ENCODE measurements around the gene SLC7A10. TPM values are rescaled to one million over a fixed set of nuclear protein-coding genes. Genes with fewer than 3 reads are reported as not detected.

SLC7A10 gene
- total RNA-seq, 1 experiment from 2014 or later, result 1.1 TPM

GRCh38 chr19:33220115-33220514 lies 5.5 kb downstream of the SLC7A10 start:
- CTCF ChIA-PET, result no interaction called here
- Histone ChIP-seq H3K27me3 (ENCODE audit: control insufficient read depth, insufficient read depth, low read length) (no peaks in the 10 kb centered on the region; the same call in 1 of the 2 replicates), H3K36me3 (ENCODE audit: control insufficient read depth, insufficient read depth, low read length) (no peaks in the 10 kb centered on the region), H3K4me1 (ENCODE audit: control insufficient read depth, insufficient read depth, low read length) (no peaks in the 10 kb centered on the region), H3K9me3 (ENCODE audit: control insufficient read depth, insufficient read depth, low read depth, low read length) (no peaks in the 10 kb centered on the region), H3K27ac (ENCODE audit: low read length) (no peak overlapping the region), H3K4me3 (ENCODE audit: low read depth in 2 of 2, low read length in 2 of 2) (no peak overlapping the region)
- no peak for DNase-seq (ENCODE audit: low read depth, low spot score)
- ATAC-seq, result no peak
- intact Hi-C loops (cut with micrococcal nuclease; ENCODE audit: unreplicated experiment), result no loop called here
- POLR2A ChIA-PET, result no interaction called here
- in situ Hi-C loops (cut with HindIII; ENCODE audit: low pct_unique_long_range_greater_than_20kb, low sequenced_read_pairs), result no loop called here
- no peak for TF ChIP-seq REST (IDR thresholded peaks at IDR 0.05; ENCODE audit: insufficient read depth in 1 of 2, low read depth in 2 of 2, low read length in 1 of 2)
- TF ChIP-seq TCF7L2 (IDR thresholded peaks at IDR 0.05; ENCODE audit: low read depth, low read length), result no peak
- no peak for TF ChIP-seq CTCF (IDR thresholded peaks at IDR 0.05)
- TF ChIP-seq POLR2AphosphoS5 (IDR thresholded peaks at IDR 0.05; ENCODE audit: low read depth, low read length), result no peak
- no peak for TF ChIP-seq SIN3A (IDR thresholded peaks at IDR 0.05; ENCODE audit: borderline replicate concordance, insufficient read depth, low read depth, low read length)
- no TSS peak for BruUV-seq (replicated peaks)

- no peaks in the 10 kb centered on the region for H3K4me1 ChIP-seq (ENCODE audit: control insufficient read depth, insufficient read depth, low read length)
- no peak for DNase-seq (ENCODE audit: low read depth, low spot score)
- ATAC-seq, result peak; percentile 32
- H3K9me3 ChIP-seq (ENCODE audit: control insufficient read depth, insufficient read depth, low read depth, low read length), result no peaks in the 10 kb centered on the region
- ChIA-PET CTCF (interaction anchor here (0.6 kb wide), 2 partner anchors 10 to 197 kb away, joined by 3 read pairs; no protein-coding TSS in a partner anchor), POLR2A (interaction anchor here (0.5 kb wide), 1 partner anchor 20 kb away, joined by 5 read pairs; no protein-coding TSS in a partner anchor)
- in situ Hi-C loops (cut with HindIII; ENCODE audit: low pct_unique_long_range_greater_than_20kb, low sequenced_read_pairs), result no loop called here
- H3K4me3 ChIP-seq (ENCODE audit: low read depth in 2 of 2, low read length in 2 of 2), result no peak overlapping the region
- no peak overlapping the region for H3K27ac ChIP-seq (ENCODE audit: low read length)
- peak; percentile 79; the same call in 1 of the 2 replicates for TF ChIP-seq CTCF (IDR thresholded peaks at IDR 0.05)
- no peak for TF ChIP-seq SIN3A (IDR thresholded peaks at IDR 0.05; ENCODE audit: borderline replicate concordance, insufficient read depth, low read depth, low read length)
- H3K36me3 ChIP-seq (ENCODE audit: control insufficient read depth, insufficient read depth, low read length), result no peaks in the 10 kb centered on the region
- H3K27me3 ChIP-seq (ENCODE audit: control insufficient read depth, insufficient read depth, low read length), result no peaks in the 10 kb centered on the region; the same call in 1 of the 2 replicates
- intact Hi-C loops (cut with micrococcal nuclease; ENCODE audit: unreplicated experiment), result no loop called here
- no TSS peak for BruUV-seq (replicated peaks)
Measured at GRCh38 chr19:33219261-33219815, 6.3 kb downstream of the SLC7A10 start.

All from Panc1 (cell line).